Progenitor cell of endocrine pancreas (in vitro differentiated cells): Measurements from ENCODE around the gene ALG9. TPM values are rescaled to one million over a fixed set of nuclear protein-coding genes. Genes with fewer than 3 reads are reported as not detected.

Experiments
- DNase-seq: peaks from one replicate; pipeline ENCODE4 v3.0.0; 2021; ENCODE audit warnings: low spot score; ENCODE audit not compliant: unreplicated experiment
- H3K27ac Mint-ChIP-seq: 2 replicates; pipeline ENCODE4 v1.8.0; 2021; ENCODE audit warnings: mild to moderate bottlenecking, moderate library complexity, mixed read lengths
- H3K27me3 Mint-ChIP-seq: 2 replicates; pipeline ENCODE4 v1.8.0; 2021; ENCODE audit warnings: mixed read lengths
- H3K36me3 Mint-ChIP-seq: 2 replicates; pipeline ENCODE4 v1.8.0; 2022; ENCODE audit warnings: mixed read lengths; ENCODE audit not compliant: insufficient read depth
- H3K4me1 Mint-ChIP-seq: 2 replicates; pipeline ENCODE4 v1.8.0; 2021; ENCODE audit warnings: low read depth, mixed read lengths
- H3K4me3 Mint-ChIP-seq: 2 replicates; pipeline ENCODE4 v1.8.0; 2021; ENCODE audit warnings: low read depth, mild to moderate bottlenecking, moderate library complexity, mixed read lengths
- H3K9me3 Mint-ChIP-seq: 2 replicates; pipeline ENCODE4 v1.8.0; 2021; ENCODE audit warnings: low read depth, mixed read lengths
- total RNA-seq: library from RNA; stranded (reverse); gene quantifications from 2 replicates; pipeline ENCODE4 v1.2.1, GENCODE V29; 2021
- TF ChIP-seq, protein P1 (sequence below): fragments of 200-600 bp; sonication (generic); IDR thresholded peaks from one replicate; pipeline ENCODE4 v1.5.0; 2021; ENCODE audit warnings: antibody characterized with exemption, mild to moderate bottlenecking; ENCODE audit not compliant: unreplicated experiment

Gene ALG9
- total RNA-seq, 1 donor from 2014 or later: 45.2 TPM

DNA sequence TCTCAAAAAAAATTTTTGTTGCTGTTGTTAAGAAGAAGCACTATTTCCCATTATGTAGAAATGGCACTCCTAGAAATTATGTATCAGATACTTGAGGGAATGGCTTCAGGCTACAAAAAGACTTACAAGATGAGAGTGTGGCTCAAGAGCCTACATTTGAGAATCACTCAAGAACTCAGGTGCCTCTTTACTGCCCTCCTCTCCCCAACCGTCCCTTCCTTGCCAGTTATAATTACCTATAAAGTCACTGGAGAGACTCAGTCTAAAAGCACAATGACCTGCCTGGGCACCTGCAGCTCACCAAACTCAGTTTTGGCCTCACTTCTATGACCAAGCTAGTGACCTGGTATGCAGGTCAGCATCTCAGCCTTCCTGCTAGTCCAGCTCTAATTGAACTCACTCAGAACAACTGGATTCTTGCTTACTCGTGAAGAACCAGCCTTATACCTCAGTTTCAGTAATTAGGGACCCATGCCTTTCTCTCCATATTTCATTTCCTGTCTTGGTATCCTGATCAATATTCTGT, 63.3 kb downstream of the ALG9 start:
- peaks cover 14% of the 10 kb centered on the region for H3K4me1 Mint-ChIP-seq
- no peak overlapping the region for H3K27ac Mint-ChIP-seq
- H3K4me3 Mint-ChIP-seq: no peak overlapping the region
- H3K27me3 Mint-ChIP-seq: no peaks in the 10 kb centered on the region
- H3K36me3 Mint-ChIP-seq: peaks cover 29% of the 10 kb centered on the region
- TF ChIP-seq, protein P1, sequence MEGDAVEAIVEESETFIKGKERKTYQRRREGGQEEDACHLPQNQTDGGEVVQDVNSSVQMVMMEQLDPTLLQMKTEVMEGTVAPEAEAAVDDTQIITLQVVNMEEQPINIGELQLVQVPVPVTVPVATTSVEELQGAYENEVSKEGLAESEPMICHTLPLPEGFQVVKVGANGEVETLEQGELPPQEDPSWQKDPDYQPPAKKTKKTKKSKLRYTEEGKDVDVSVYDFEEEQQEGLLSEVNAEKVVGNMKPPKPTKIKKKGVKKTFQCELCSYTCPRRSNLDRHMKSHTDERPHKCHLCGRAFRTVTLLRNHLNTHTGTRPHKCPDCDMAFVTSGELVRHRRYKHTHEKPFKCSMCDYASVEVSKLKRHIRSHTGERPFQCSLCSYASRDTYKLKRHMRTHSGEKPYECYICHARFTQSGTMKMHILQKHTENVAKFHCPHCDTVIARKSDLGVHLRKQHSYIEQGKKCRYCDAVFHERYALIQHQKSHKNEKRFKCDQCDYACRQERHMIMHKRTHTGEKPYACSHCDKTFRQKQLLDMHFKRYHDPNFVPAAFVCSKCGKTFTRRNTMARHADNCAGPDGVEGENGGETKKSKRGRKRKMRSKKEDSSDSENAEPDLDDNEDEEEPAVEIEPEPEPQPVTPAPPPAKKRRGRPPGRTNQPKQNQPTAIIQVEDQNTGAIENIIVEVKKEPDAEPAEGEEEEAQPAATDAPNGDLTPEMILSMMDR: no peak
- H3K9me3 Mint-ChIP-seq: no peaks in the 10 kb centered on the region
- no peak for DNase-seq

DNA sequence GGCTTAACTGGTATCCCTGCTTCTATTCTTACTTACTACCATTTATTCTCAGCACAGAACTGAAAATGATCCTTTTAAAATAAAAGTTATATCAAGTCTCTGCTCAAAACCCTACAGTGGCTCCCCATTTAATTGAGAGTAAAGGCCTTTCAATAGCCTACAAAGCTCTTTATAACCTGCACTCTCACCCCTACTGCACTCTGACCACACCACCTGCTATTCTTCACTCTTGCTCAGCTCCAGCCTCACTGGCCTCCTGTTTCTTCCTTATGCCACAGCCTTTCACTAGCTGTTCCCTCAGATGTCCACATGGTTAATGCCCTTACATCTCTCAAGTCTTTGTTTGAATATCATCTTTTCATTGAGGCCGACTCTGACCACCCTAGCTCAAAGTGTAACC, 64.3 kb downstream of the ALG9 start:
- no peaks in the 10 kb centered on the region for H3K27me3 Mint-ChIP-seq
- no peak overlapping the region for H3K27ac Mint-ChIP-seq
- H3K36me3 Mint-ChIP-seq: peaks cover 27% of the 10 kb centered on the region
- no peak overlapping the region for H3K4me3 Mint-ChIP-seq
- H3K9me3 Mint-ChIP-seq: no peaks in the 10 kb centered on the region
- TF ChIP-seq, protein P1: no peak
- H3K4me1 Mint-ChIP-seq: peaks cover 16% of the 10 kb centered on the region
- no peak for DNase-seq

DNA sequence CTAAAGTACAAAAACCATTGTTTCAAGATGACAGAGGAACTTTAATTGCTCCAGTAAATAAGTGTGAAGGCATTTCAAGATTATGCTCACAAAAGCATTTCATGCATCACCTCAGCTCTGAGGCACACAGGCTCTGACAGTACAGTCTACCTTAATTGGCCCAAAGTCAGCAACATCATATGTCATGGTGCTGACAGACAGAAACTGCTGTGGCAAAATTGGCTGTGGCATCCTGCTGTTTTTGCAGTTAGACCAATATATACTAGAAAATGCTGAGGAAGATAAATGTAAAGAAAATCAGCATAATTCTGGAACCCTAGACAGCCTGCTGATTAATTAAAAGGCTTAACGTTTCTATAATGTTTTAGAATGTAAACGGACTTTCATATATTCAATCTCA, 70.2 kb downstream of the ALG9 start:
- Mint-ChIP-seq H3K36me3 (peaks cover 28% of the 10 kb centered on the region), H3K27ac (no peak overlapping the region)

DNA sequence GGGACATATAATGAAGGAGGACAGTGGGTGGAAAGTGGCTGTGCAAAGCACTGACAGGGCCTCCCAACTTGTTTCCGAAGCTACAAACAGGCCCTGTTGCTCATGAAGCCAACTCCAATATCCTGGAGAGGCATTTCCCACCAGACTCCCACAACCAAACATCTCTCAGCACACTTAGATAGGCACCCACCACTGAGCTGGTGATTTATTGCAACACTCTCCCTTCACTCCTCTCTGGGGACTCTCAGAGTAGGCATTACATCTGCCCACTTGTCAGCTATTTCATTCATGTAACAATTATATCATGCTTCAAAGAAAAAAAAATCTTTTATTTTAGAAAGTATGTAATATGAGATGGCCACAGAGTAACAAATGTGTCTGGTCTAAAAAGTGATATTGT, 73.1 kb downstream of the ALG9 start:
- no peaks in the 10 kb centered on the region for H3K27me3 Mint-ChIP-seq
- H3K27ac Mint-ChIP-seq: no peak overlapping the region
- H3K4me3 Mint-ChIP-seq: no peak overlapping the region

More for the DNA sequence above, 70.2 kb downstream of the ALG9 start:
- no peak overlapping the region for H3K4me3 Mint-ChIP-seq
- no peaks in the 10 kb centered on the region for H3K27me3 Mint-ChIP-seq
- H3K9me3 Mint-ChIP-seq: no peaks in the 10 kb centered on the region
- H3K4me1 Mint-ChIP-seq: peaks cover 19% of the 10 kb centered on the region
- no peak for DNase-seq
- TF ChIP-seq, protein P1: no peak

DNA sequence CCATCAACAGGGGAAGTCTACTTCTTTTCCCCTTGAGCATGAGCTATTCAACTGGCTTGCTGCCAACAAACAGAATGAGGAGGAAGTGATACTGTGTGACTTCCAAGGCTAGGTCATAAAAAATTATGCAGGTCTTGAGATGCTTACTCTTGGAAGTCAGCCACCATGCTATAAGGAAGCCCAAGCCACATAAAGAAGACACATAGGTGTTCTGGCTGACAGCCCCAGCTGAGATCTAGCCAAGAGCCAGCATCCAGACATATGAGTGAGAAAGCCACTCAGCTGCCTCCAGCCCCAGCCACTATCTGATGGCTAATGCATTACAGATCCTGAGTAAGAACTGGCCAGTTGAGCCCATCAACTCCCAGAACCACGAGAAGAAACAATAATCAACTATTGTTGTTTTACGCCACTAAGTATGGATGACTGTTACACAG, 74.2 kb downstream of the ALG9 start:
- Mint-ChIP-seq H3K27me3 (no peaks in the 10 kb centered on the region), H3K36me3 (peaks cover 18% of the 10 kb centered on the region), H3K4me1 (peaks cover 18% of the 10 kb centered on the region), H3K27ac (no peak overlapping the region), H3K4me3 (no peak overlapping the region), H3K9me3 (no peaks in the 10 kb centered on the region)
- TF ChIP-seq, protein P1: no peak
- DNase-seq: no peak

More for the DNA sequence above, 73.1 kb downstream of the ALG9 start:
- Mint-ChIP-seq H3K4me1 (peaks cover 19% of the 10 kb centered on the region), H3K9me3 (no peaks in the 10 kb centered on the region), H3K36me3 (peaks cover 19% of the 10 kb centered on the region)
- TF ChIP-seq, protein P1: no peak
- DNase-seq: no peak
